Activated naive CD8-positive, alpha-beta T cell treated with anti-CD3 and anti-CD28 coated beads, Interleukin-2, amount 50 U/mL, for 24 hours (primary cell): ENCODE results near the gene PNISR.
A peak's percentile ranks its signal among the peaks of the same experiment; 100 is the strongest.

Experiments
- ATAC-seq: fragments of 150-1000 bp; cut with Tn5 transposase; one replicate; pipeline ENCODE4 v1.10.0; 2021
- DNase-seq: peaks from one replicate; pipeline ENCODE4 v3.0.0; 2021
- H3K27ac Mint-ChIP-seq: one replicate; pipeline ENCODE4 v1.8.0; 2021; ENCODE audit warnings: mild to moderate bottlenecking, mixed read lengths
- H3K27me3 Mint-ChIP-seq: one replicate; pipeline ENCODE4 v1.8.0; 2021; ENCODE audit warnings: mixed read lengths
- H3K36me3 Mint-ChIP-seq: one replicate; pipeline ENCODE4 v1.8.0; 2021; ENCODE audit warnings: low read depth, mixed read lengths
- H3K4me1 Mint-ChIP-seq: one replicate; pipeline ENCODE4 v1.8.0; 2021; ENCODE audit warnings: mixed read lengths
- H3K4me3 Mint-ChIP-seq: one replicate; pipeline ENCODE4 v1.8.0; 2021; ENCODE audit warnings: mild to moderate bottlenecking, moderate library complexity, mixed read lengths
- H3K9me3 Mint-ChIP-seq: one replicate; pipeline ENCODE4 v1.8.0; 2021; ENCODE audit warnings: mixed read lengths

PNISR gene

DNA sequence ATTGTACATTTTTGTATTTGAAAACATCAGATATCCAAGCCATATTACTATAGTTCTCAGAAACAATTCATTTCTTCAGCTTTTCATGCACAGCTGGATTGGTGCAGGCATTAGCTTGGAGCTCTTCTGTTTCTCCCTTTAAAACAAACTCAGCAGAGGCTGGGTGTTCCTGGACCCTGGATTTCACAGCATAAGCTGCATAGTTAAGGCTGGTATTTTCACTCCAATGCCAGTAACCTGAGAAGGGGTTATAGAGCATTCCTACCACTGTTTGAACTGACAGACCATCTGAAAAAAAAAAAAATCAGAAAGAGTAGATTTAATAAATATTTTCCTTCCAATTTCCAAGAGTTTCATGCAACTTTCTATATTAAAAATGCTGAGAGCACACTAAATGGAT, 55.6 kb downstream of the PNISR start:
- H3K4me1 Mint-ChIP-seq, result no peaks in the 10 kb centered on the region
- H3K9me3 Mint-ChIP-seq, result no peaks in the 10 kb centered on the region
- H3K36me3 Mint-ChIP-seq, result no peaks in the 10 kb centered on the region
- no peak for DNase-seq
- no peaks in the 10 kb centered on the region for H3K27me3 Mint-ChIP-seq
- H3K4me3 Mint-ChIP-seq, result no peak overlapping the region
- H3K27ac Mint-ChIP-seq, result no peak overlapping the region
- ATAC-seq, result no peak

- H3K4me3 Mint-ChIP-seq, result no peak overlapping the region
- peaks cover 4% of the 10 kb centered on the region for H3K27me3 Mint-ChIP-seq
- peaks cover 16% of the 10 kb centered on the region for H3K4me1 Mint-ChIP-seq
- H3K36me3 Mint-ChIP-seq, result no peaks in the 10 kb centered on the region
- no peak for ATAC-seq
- no peak for DNase-seq
- H3K27ac Mint-ChIP-seq, result no peak overlapping the region
- H3K9me3 Mint-ChIP-seq, result no peaks in the 10 kb centered on the region
These were observed 58.3 kb downstream of the PNISR start for GRCh38 chr6:99366852-99367251.

GRCh38 chr6:99364026-99364425, 61.1 kb downstream of the PNISR start:
- no peaks in the 10 kb centered on the region for H3K9me3 Mint-ChIP-seq
- peaks cover 24% of the 10 kb centered on the region for H3K27me3 Mint-ChIP-seq
- no peaks in the 10 kb centered on the region for H3K36me3 Mint-ChIP-seq
- H3K4me1 Mint-ChIP-seq, result peaks cover 19% of the 10 kb centered on the region
- H3K4me3 Mint-ChIP-seq, result no peak overlapping the region
- H3K27ac Mint-ChIP-seq, result no peak overlapping the region
- ATAC-seq (no peak), DNase-seq (no peak)

GRCh38 chr6:99362678-99363268, 62.3 kb downstream of the PNISR start:
- Mint-ChIP-seq H3K27me3 (peaks cover 24% of the 10 kb centered on the region), H3K27ac (peak overlapping the region; percentile 75), H3K36me3 (no peaks in the 10 kb centered on the region), H3K4me3 (no peak overlapping the region), H3K9me3 (no peaks in the 10 kb centered on the region), H3K4me1 (peaks cover 19% of the 10 kb centered on the region)
- ATAC-seq (peak; percentile 90), DNase-seq (no peak)

DNA sequence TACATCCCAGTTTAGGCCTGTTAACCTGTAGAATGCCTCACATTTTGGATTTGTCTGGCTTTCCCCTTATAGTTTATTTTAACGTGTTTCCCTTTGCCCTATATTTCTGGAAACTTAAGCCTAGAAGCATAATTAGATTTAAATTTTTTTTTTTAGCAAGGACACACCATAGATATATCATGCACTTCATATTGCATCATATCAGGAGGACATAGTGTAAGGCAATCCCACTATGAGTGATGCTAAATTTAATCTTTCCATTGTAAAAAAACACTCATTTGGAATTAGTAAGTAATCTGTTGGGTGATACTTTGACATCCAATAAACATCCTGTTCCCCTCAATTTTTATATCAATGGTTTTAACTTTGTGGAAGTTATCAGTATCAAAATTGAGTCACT, 65.3 kb downstream of the PNISR start:
- peaks cover 42% of the 10 kb centered on the region for H3K27me3 Mint-ChIP-seq
- H3K9me3 Mint-ChIP-seq, result no peaks in the 10 kb centered on the region
- DNase-seq, result no peak
- no peaks in the 10 kb centered on the region for H3K36me3 Mint-ChIP-seq
- H3K4me1 Mint-ChIP-seq, result peaks cover 19% of the 10 kb centered on the region
- ATAC-seq, result no peak
- H3K27ac Mint-ChIP-seq, result no peak overlapping the region
- H3K4me3 Mint-ChIP-seq, result no peak overlapping the region

DNA sequence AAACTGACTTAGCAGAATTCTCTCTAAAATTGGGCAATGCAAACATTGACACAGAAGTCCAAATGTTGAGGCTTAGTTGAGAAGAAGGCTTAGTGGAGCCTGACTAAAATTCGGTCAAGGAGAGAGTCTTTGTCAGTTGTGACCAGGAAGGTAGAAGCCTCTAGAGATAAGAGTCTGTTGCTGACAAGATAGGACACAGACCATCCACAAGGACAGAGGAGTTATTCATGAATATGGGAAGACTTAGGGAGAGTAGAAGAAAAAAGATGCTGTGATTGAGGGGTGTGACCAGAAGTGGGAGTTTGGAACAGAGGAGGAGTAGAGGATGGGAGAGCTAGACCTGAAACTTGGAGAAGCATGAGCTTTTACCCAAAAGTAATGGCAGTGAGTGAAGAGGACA, 68.5 kb downstream of the PNISR start:
- Mint-ChIP-seq H3K36me3 (no peaks in the 10 kb centered on the region), H3K4me3 (no peak overlapping the region), H3K9me3 (no peaks in the 10 kb centered on the region), H3K4me1 (peaks cover 1% of the 10 kb centered on the region), H3K27me3 (peaks cover 58% of the 10 kb centered on the region), H3K27ac (no peak overlapping the region)
- DNase-seq (no peak), ATAC-seq (no peak)

DNA sequence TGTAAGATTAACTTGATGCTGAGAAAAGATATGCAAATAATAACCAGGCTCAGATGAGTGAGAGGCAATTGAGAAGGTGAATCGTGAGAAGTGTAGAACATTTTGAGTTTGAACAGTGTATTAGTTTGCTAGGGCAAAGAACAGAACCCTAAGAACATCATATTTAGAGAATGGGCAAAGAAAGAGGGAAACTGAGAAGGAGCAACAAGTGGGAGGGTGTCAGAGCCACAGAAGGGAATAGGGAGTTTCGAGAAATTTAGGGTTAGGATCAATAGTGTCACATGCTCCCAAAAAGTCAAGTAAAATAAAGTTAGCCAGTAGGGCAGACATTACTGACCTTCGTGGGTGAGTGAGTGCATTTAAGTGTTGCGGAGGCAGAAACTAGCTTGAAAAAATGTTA, 70.1 kb downstream of the PNISR start:
- H3K36me3 Mint-ChIP-seq, result no peaks in the 10 kb centered on the region
- ATAC-seq, result no peak
- peaks cover 3% of the 10 kb centered on the region for H3K4me1 Mint-ChIP-seq
- no peaks in the 10 kb centered on the region for H3K9me3 Mint-ChIP-seq
- no peak overlapping the region for H3K27ac Mint-ChIP-seq
- H3K4me3 Mint-ChIP-seq, result no peak overlapping the region
- no peak for DNase-seq
- peaks cover 63% of the 10 kb centered on the region for H3K27me3 Mint-ChIP-seq

DNA sequence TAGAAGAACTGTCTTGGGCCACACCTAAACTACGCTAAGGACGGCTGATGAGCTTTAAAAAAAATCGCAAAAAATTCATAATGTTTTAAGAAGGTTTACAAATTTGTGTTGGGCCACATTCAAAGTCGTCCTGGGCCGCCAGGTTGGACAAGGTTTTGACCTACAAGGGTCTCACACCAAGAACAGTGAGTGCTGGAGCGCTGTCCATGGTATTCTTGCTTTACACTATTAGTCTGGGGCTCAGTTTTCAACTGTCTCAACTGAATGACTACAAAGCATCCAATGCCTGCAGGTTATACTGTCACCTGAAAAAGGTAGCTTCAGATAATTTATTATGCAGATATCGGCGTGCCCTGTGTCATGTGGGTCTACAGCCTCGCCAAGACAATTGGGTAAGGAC, 72.0 kb downstream of the PNISR start:
- peaks cover 68% of the 10 kb centered on the region for H3K27me3 Mint-ChIP-seq
- H3K27ac Mint-ChIP-seq, result no peak overlapping the region
- H3K36me3 Mint-ChIP-seq, result no peaks in the 10 kb centered on the region
- H3K9me3 Mint-ChIP-seq, result no peaks in the 10 kb centered on the region
- H3K4me1 Mint-ChIP-seq, result peaks cover 3% of the 10 kb centered on the region
- DNase-seq (no peak), ATAC-seq (no peak)
- no peak overlapping the region for H3K4me3 Mint-ChIP-seq

DNA sequence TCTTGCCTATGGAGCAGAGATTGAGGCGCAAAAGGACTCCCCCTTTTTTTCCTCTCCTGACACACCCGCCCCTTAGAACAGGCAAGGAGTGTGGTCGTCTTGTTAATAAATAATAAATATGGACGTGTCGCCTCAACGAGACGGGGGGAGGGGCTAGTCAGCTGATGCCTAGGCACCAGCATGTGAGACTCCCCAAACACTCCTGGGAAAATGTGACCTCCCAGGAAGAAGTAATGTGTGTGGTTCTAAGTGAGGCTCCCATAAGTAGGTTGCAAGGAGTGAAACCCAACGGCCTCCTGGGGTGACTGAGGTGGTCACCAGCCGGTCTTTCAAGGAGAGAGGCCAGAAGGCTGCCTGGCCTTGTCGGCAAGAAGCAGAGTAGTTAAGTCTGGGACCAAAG, 74.5 kb downstream of the PNISR start:
- no peak for ATAC-seq
- Mint-ChIP-seq H3K27ac (no peak overlapping the region), H3K9me3 (no peaks in the 10 kb centered on the region), H3K4me3 (no peak overlapping the region), H3K36me3 (no peaks in the 10 kb centered on the region), H3K27me3 (peaks cover 78% of the 10 kb centered on the region), H3K4me1 (peaks cover 3% of the 10 kb centered on the region)
- no peak for DNase-seq

- no peaks in the 10 kb centered on the region for H3K36me3 Mint-ChIP-seq
- H3K4me3 Mint-ChIP-seq, result peak within 1 kb of the TSS; percentile 36
- DNase-seq, result peak; percentile 12
- peaks cover 4% of the 10 kb centered on the region for H3K4me1 Mint-ChIP-seq
- peak; percentile 44 for ATAC-seq
- no peak within 1 kb of the TSS for H3K27ac Mint-ChIP-seq
- H3K27me3 Mint-ChIP-seq, result peaks cover 73% of the 10 kb centered on the region
- H3K9me3 Mint-ChIP-seq, result no peaks in the 10 kb centered on the region
These were observed 75.7 kb downstream of the PNISR start, which contains the start of gene FAXC for GRCh38 chr6:99349171-99350141. TSS of gene FAXC (minus strand) at chr6:99349674. CDS start at chr6:99349372, 302 bp downstream.

GRCh38 chr6:99348288-99349170, 76.6 kb downstream of the PNISR start:
- ATAC-seq (no peak), DNase-seq (no peak)
- H3K9me3 Mint-ChIP-seq, result no peaks in the 10 kb centered on the region
- H3K36me3 Mint-ChIP-seq, result no peaks in the 10 kb centered on the region
- no peak overlapping the region for H3K4me3 Mint-ChIP-seq
- H3K27ac Mint-ChIP-seq, result no peak overlapping the region
- H3K27me3 Mint-ChIP-seq, result peaks cover 77% of the 10 kb centered on the region
- peaks cover 7% of the 10 kb centered on the region for H3K4me1 Mint-ChIP-seq
